ENCODE results near the gene TBL1Y. TPM values are rescaled to one million over a fixed set of nuclear protein-coding genes. Genes with fewer than 3 reads are reported as not detected.

Gene TBL1Y
- polyA plus RNA-seq, 1 donor from 2014 or later: not detected

DNA sequence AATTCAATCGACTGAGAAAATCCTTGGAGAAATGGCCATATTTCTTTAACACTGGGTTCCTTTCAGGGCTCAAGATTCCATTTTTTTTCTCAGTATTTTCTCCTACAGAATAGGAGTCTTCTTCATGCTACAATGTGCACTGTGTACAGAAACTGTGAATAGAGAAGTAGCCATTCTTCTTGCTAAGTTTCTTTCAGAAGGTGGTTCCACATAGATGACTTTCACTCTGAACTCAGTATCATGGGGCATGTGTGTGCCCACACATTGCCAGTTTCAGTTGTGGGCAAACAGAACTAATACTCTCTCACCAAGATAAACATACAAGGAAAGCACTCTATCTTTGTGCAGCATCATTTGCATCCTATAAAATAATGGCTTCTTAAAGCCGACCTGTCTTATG lies 89.4 kb downstream of the TBL1Y start:
- Histone ChIP-seq H3K9me2 (ENCODE audit: insufficient read depth, low read length) (no peaks in the 10 kb centered on the region), H3F3A (ENCODE audit: insufficient read depth, low read length, poor library complexity, severe bottlenecking) (no peaks in the 10 kb centered on the region), H3K9ac (ENCODE audit: low read length) (no peak overlapping the region), H3K9me3 (ENCODE audit: low read length) (no peaks in the 10 kb centered on the region), H3K4me2 (ENCODE audit: low read length) (no peak overlapping the region), H3K36me3 (ENCODE audit: insufficient read depth, low read length) (no peaks in the 10 kb centered on the region), H3K27me3 (ENCODE audit: insufficient read depth, low read depth, low read length) (no peaks in the 10 kb centered on the region), H3K79me2 (replicated peaks; ENCODE audit: insufficient read depth, low read length) (no peaks in the 10 kb centered on the region), H3K27ac (ENCODE audit: low read length) (no peak overlapping the region), H3K4me3 (ENCODE audit: low read length) (no peak overlapping the region), H2AFZ (ENCODE audit: low read depth, low read length) (no peak overlapping the region), H4K20me1 (ENCODE audit: insufficient read depth) (no peaks in the 10 kb centered on the region)
- TF ChIP-seq EZH2 (IDR thresholded peaks at IDR 0.05; ENCODE audit: borderline replicate concordance, insufficient read depth, low read length, poor library complexity, severe bottlenecking) (no peak), MXI1 (conservative IDR thresholded peaks at IDR 0.05; ENCODE audit: poor library complexity, severe bottlenecking) (no peak), POLR2AphosphoS5 (IDR thresholded peaks at IDR 0.05) (no peak), RAD21 (conservative IDR thresholded peaks at IDR 0.05) (no peak), SMC3 (conservative IDR thresholded peaks at IDR 0.05; ENCODE audit: poor library complexity) (no peak), EP300 (conservative IDR thresholded peaks at IDR 0.05; ENCODE audit: poor library complexity, severe bottlenecking) (no peak), TAF1 (IDR thresholded peaks at IDR 0.05; ENCODE audit: low read depth) (no peak)
- TF ChIP-seq, protein P1, sequence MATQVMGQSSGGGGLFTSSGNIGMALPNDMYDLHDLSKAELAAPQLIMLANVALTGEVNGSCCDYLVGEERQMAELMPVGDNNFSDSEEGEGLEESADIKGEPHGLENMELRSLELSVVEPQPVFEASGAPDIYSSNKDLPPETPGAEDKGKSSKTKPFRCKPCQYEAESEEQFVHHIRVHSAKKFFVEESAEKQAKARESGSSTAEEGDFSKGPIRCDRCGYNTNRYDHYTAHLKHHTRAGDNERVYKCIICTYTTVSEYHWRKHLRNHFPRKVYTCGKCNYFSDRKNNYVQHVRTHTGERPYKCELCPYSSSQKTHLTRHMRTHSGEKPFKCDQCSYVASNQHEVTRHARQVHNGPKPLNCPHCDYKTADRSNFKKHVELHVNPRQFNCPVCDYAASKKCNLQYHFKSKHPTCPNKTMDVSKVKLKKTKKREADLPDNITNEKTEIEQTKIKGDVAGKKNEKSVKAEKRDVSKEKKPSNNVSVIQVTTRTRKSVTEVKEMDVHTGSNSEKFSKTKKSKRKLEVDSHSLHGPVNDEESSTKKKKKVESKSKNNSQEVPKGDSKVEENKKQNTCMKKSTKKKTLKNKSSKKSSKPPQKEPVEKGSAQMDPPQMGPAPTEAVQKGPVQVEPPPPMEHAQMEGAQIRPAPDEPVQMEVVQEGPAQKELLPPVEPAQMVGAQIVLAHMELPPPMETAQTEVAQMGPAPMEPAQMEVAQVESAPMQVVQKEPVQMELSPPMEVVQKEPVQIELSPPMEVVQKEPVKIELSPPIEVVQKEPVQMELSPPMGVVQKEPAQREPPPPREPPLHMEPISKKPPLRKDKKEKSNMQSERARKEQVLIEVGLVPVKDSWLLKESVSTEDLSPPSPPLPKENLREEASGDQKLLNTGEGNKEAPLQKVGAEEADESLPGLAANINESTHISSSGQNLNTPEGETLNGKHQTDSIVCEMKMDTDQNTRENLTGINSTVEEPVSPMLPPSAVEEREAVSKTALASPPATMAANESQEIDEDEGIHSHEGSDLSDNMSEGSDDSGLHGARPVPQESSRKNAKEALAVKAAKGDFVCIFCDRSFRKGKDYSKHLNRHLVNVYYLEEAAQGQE (IDR thresholded peaks at IDR 0.05; ENCODE audit: borderline replicate concordance): no peak
- TF ChIP-seq, protein P2, sequence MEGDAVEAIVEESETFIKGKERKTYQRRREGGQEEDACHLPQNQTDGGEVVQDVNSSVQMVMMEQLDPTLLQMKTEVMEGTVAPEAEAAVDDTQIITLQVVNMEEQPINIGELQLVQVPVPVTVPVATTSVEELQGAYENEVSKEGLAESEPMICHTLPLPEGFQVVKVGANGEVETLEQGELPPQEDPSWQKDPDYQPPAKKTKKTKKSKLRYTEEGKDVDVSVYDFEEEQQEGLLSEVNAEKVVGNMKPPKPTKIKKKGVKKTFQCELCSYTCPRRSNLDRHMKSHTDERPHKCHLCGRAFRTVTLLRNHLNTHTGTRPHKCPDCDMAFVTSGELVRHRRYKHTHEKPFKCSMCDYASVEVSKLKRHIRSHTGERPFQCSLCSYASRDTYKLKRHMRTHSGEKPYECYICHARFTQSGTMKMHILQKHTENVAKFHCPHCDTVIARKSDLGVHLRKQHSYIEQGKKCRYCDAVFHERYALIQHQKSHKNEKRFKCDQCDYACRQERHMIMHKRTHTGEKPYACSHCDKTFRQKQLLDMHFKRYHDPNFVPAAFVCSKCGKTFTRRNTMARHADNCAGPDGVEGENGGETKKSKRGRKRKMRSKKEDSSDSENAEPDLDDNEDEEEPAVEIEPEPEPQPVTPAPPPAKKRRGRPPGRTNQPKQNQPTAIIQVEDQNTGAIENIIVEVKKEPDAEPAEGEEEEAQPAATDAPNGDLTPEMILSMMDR (IDR thresholded peaks at IDR 0.05; ENCODE audit: poor library complexity, severe bottlenecking): no peak

DNA sequence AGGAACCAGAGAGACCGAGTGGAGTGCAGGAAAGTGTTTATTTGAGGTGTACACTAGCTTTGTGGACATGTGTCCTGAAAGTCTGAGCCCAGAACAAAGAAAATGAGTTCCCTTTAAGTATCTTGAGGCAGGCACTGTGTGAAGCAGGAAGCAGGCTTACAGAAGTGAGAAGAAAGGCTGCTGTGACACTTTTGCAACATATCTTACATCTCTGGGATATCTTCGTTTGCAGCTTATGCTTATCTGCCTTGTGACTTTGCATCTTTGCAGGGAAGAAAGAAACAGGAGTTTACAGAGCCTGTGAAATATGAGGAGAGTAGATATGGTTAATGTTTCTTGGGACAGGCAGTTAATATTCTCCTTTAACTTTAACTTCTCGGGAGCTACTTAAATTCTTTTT lies 92.1 kb downstream of the TBL1Y start:
- Histone ChIP-seq H3K79me2 (replicated peaks; ENCODE audit: insufficient read depth, low read length) (no peaks in the 10 kb centered on the region), H3K36me3 (ENCODE audit: insufficient read depth, low read length) (no peaks in the 10 kb centered on the region), H3K9me3 (ENCODE audit: low read length) (no peaks in the 10 kb centered on the region), H2AFZ (ENCODE audit: low read depth, low read length) (no peak overlapping the region), H3K9ac (ENCODE audit: low read length) (no peak overlapping the region), H3K9me2 (ENCODE audit: insufficient read depth, low read length) (no peaks in the 10 kb centered on the region), H3K27me3 (ENCODE audit: insufficient read depth, low read depth, low read length) (no peaks in the 10 kb centered on the region), H3K4me2 (ENCODE audit: low read length) (no peak overlapping the region), H3K27ac (ENCODE audit: low read length) (no peak overlapping the region), H3F3A (ENCODE audit: insufficient read depth, low read length, poor library complexity, severe bottlenecking) (no peaks in the 10 kb centered on the region), H4K20me1 (ENCODE audit: insufficient read depth) (no peaks in the 10 kb centered on the region), H3K4me3 (ENCODE audit: low read length) (no peak overlapping the region)
- TF ChIP-seq EP300 (conservative IDR thresholded peaks at IDR 0.05; ENCODE audit: poor library complexity, severe bottlenecking): no peak
- TF ChIP-seq EZH2 (IDR thresholded peaks at IDR 0.05; ENCODE audit: borderline replicate concordance, insufficient read depth, low read length, poor library complexity, severe bottlenecking): no peak
- no peak for TF ChIP-seq POLR2AphosphoS5 (IDR thresholded peaks at IDR 0.05)
- TF ChIP-seq SMC3 (conservative IDR thresholded peaks at IDR 0.05; ENCODE audit: poor library complexity): no peak
- TF ChIP-seq, protein P2 (IDR thresholded peaks at IDR 0.05; ENCODE audit: poor library complexity, severe bottlenecking): no peak
- TF ChIP-seq TAF1 (IDR thresholded peaks at IDR 0.05; ENCODE audit: low read depth): no peak
- TF ChIP-seq, protein P1 (IDR thresholded peaks at IDR 0.05; ENCODE audit: borderline replicate concordance): no peak
- TF ChIP-seq MXI1 (conservative IDR thresholded peaks at IDR 0.05; ENCODE audit: poor library complexity, severe bottlenecking): no peak
- no peak for TF ChIP-seq RAD21 (conservative IDR thresholded peaks at IDR 0.05)

Measured in neural cell (in vitro differentiated cells).